Activated CD8-positive, alpha-beta T cell treated with anti-CD3 and anti-CD28 coated beads for 36 hours (primary cell): ENCODE measurements around the gene LFNG. TPM values are rescaled to one million over a fixed set of nuclear protein-coding genes. Genes with fewer than 3 reads are reported as not detected.

ENCODE experiments used
- ATAC-seq: fragments of 200-7000 bp; cut with Tn5 transposase; one replicate; pipeline ENCODE4 v1.10.0; 2021; ENCODE audit warnings: mild to moderate bottlenecking, moderate library complexity
- CTCF ChIA-PET: fragments of 350-600 bp; sonication (Branson Sonifier 250); formaldehyde crosslinking; loops from one replicate; lab custom pipeline; 2021; ENCODE audit warnings: antibody characterized with exemption; lab: Charles Lee
- POLR2A ChIA-PET: fragments of 350-600 bp; sonication (Branson Sonifier 250); formaldehyde crosslinking; loops from one replicate; lab custom pipeline; 2021; ENCODE audit warnings: antibody characterized with exemption; lab: Charles Lee
- DNase-seq: peaks from one replicate; pipeline ENCODE4 v3.0.0-alpha.2; 2020
- H3K27ac Mint-ChIP-seq: one replicate; pipeline ENCODE4 v1.8.0; 2021; ENCODE audit warnings: mild to moderate bottlenecking, mixed read lengths
- H3K27me3 Mint-ChIP-seq: one replicate; pipeline ENCODE4 v1.8.0; 2021; ENCODE audit warnings: mixed read lengths
- H3K36me3 Mint-ChIP-seq: one replicate; pipeline ENCODE4 v1.8.0; 2021; ENCODE audit warnings: low read depth, mixed read lengths
- H3K4me1 Mint-ChIP-seq: one replicate; pipeline ENCODE4 v1.8.0; 2021; ENCODE audit warnings: low read depth, mixed read lengths
- H3K4me3 Mint-ChIP-seq: one replicate; pipeline ENCODE4 v1.8.0; 2021; ENCODE audit warnings: mild to moderate bottlenecking, moderate library complexity, mixed read lengths
- H3K9me3 Mint-ChIP-seq: one replicate; pipeline ENCODE4 v1.8.0; 2021; ENCODE audit warnings: mixed read lengths
- CTCF ChIP-seq: fragments of 200-600 bp; IDR thresholded peaks from one replicate; pipeline ENCODE4 v1.8.0; 2022; ENCODE audit warnings: antibody characterized with exemption, mild to moderate bottlenecking
- intact Hi-C: fragments of 100-400 bp; cut with micrococcal nuclease; formaldehyde crosslinking; loops from one replicate; pipeline ENCODE4 v1.10.0; 2022
- total RNA-seq, 2 experiments: library from RNA; stranded (reverse); gene quantifications; one replicate each; pipeline ENCODE4 v1.2.3, GENCODE V29; 2021

LFNG gene
- total RNA-seq, 2 experiments from 2014 or later, result 50.6 TPM

- Mint-ChIP-seq H3K4me3 (no peak overlapping the region), H3K36me3 (peaks cover 24% of the 10 kb centered on the region), H3K27ac (no peak overlapping the region), H3K4me1 (peaks cover 4% of the 10 kb centered on the region), H3K9me3 (no peaks in the 10 kb centered on the region), H3K27me3 (no peaks in the 10 kb centered on the region)
- no peak for TF ChIP-seq CTCF
- ChIA-PET POLR2A (interaction anchor here (1.2 kb wide), 1 partner anchor 169 kb away, joined by 3 read pairs; no protein-coding TSS in a partner anchor), CTCF (no interaction called here)
- DNase-seq (no peak), ATAC-seq (no peak)
- intact Hi-C loops, result no loop called here
Measured at GRCh38 chr7:2544541-2545188, 25.1 kb downstream of the LFNG start.

- DNase-seq, result no peak
- no peaks in the 10 kb centered on the region for H3K27me3 Mint-ChIP-seq
- no peak overlapping the region for H3K27ac Mint-ChIP-seq
- peaks cover 8% of the 10 kb centered on the region for H3K4me1 Mint-ChIP-seq
- no peak for ATAC-seq
- intact Hi-C loops, result no loop called here
- CTCF ChIA-PET, result interaction anchor here (1.0 kb wide), 1 partner anchor 63 kb away, joined by 4 read pairs; no protein-coding TSS in a partner anchor
- no peak overlapping the region for H3K4me3 Mint-ChIP-seq
- H3K9me3 Mint-ChIP-seq, result no peaks in the 10 kb centered on the region
- H3K36me3 Mint-ChIP-seq, result peaks cover 30% of the 10 kb centered on the region
- POLR2A ChIA-PET, result interaction anchor here (1.2 kb wide), 1 partner anchor 168 kb away, joined by 3 read pairs; no protein-coding TSS in a partner anchor
- TF ChIP-seq CTCF, result no peak
Measured at GRCh38 chr7:2545746-2546425, 26.3 kb downstream of the LFNG start.

GRCh38 chr7:2546776-2547586 is 27.4 kb downstream of the LFNG start:
- Mint-ChIP-seq H3K27ac (no peak overlapping the region), H3K9me3 (no peaks in the 10 kb centered on the region), H3K27me3 (no peaks in the 10 kb centered on the region), H3K4me1 (peaks cover 11% of the 10 kb centered on the region), H3K36me3 (peaks cover 34% of the 10 kb centered on the region), H3K4me3 (no peak overlapping the region)
- ChIA-PET POLR2A (interaction anchor here (1.9 kb wide), 1 partner anchor 12 kb away, joined by 7 read pairs; the partner anchor contains the start of gene IQCE), CTCF (interaction anchor here (1.3 to 1.7 kb wide), 2 partner anchors 13 to 163 kb away, joined by 3 to 4 read pairs; no protein-coding TSS in a partner anchor)
- TF ChIP-seq CTCF, result no peak
- ATAC-seq, result no peak
- DNase-seq, result no peak
- intact Hi-C loops, result no loop called here

GRCh38 chr7:2551418-2551817 is 31.8 kb downstream of the LFNG start:
- Mint-ChIP-seq H3K27ac (no peak overlapping the region), H3K4me1 (peaks cover 28% of the 10 kb centered on the region), H3K27me3 (no peaks in the 10 kb centered on the region), H3K36me3 (peaks cover 39% of the 10 kb centered on the region), H3K9me3 (no peaks in the 10 kb centered on the region), H3K4me3 (no peak overlapping the region)
- TF ChIP-seq CTCF, result no peak
- intact Hi-C loops, result loop anchor here (10.0 kb wide), 1 partner anchor 83 kb away; the partner anchor contains the start of gene TTYH3
- POLR2A ChIA-PET, result interaction anchor here (1.0 kb wide), 1 partner anchor 11 kb away, joined by 3 read pairs; no protein-coding TSS in a partner anchor
- DNase-seq, result no peak
- ATAC-seq, result no peak
- CTCF ChIA-PET, result interaction anchor here (1.1 kb wide), 1 partner anchor 82 kb away, joined by 4 read pairs; no protein-coding TSS in a partner anchor
